GM12878 (cell line): Measurements from ENCODE around the gene KDM6A. TPM values are rescaled to one million over a fixed set of nuclear protein-coding genes. Genes with fewer than 3 reads are reported as not detected.

Experiments used
- ATAC-seq: fragments of 200-7000 bp; cut with Tn5 transposase; 3 replicates; pipeline ENCODE4 v1.9.1; 2020; ENCODE audit warnings: mild to moderate bottlenecking, moderate library complexity
- BruUV-seq: library from RNA; stranded (reverse); fragments of 400-500 nt; replicated peaks from 2 replicates; lab custom pipeline; 2021; lab: Mats Ljungman, UMichigan
- CTCF ChIA-PET: fragments of 300-600 bp; sonication (Branson Sonifier 250); formaldehyde crosslinking; extraction: SDS; loops from one replicate; lab custom pipeline; 2021; ENCODE audit warnings: inconsistent platforms; lab: Yijun Ruan, JAX
- POLR2A ChIA-PET: fragments of 350-600 bp; formaldehyde crosslinking; extraction: SDS; loops from one replicate; lab custom pipeline; 2021; ENCODE audit warnings: inconsistent platforms; lab: Charles Lee
- RAD21 ChIA-PET: fragments of 300-600 bp; sonication (Branson Sonifier 250); formaldehyde crosslinking; loops from one replicate; lab custom pipeline; 2023; ENCODE audit warnings: antibody characterized with exemption; ENCODE audit not compliant: unreplicated experiment; lab: Charles Lee
- SMC1A ChIA-PET: fragments of 300-600 bp; sonication (Branson Sonifier 250); formaldehyde crosslinking; loops from one replicate; lab custom pipeline; 2023; ENCODE audit not compliant: unreplicated experiment, uncharacterized antibody; lab: Charles Lee
- DNase-seq: peaks from one replicate; pipeline ENCODE4 v3.0.0-alpha.2; 2011; ENCODE audit warnings: low read depth, low spot score
- FAIRE-seq: peaks from 3 replicates; lab custom pipeline; 2011; peaks lifted over from hg19 to GRCh38; lab: Jason Lieb, UNC
- H2AFZ ChIP-seq: 2 replicates; pipeline ENCODE4 v1.6.0; 2011; ENCODE audit warnings: low read depth, low read length, control low read depth; ENCODE audit not compliant: control insufficient read depth
- H3K27ac ChIP-seq: 2 replicates; pipeline ENCODE4 v1.5.1; 2011; ENCODE audit warnings: control low read depth; ENCODE audit not compliant: control insufficient read depth, insufficient read depth
- H3K27me3 ChIP-seq, 2 experiments: replicated peaks in 1 of 2; 2 replicates each; pipeline versions ENCODE4 v1.6.0 to v1.6.1; 2011; ENCODE audit warnings: low read length in 1 of 2; ENCODE audit not compliant: control insufficient read depth in 2 of 2, insufficient read depth in 2 of 2
- H3K36me3 ChIP-seq, 2 experiments: 2 replicates each; pipeline ENCODE4 v1.5.1; 2011; ENCODE audit warnings: low read length in 1 of 2; ENCODE audit not compliant: control insufficient read depth in 2 of 2, insufficient read depth in 2 of 2
- H3K4me1 ChIP-seq: 2 replicates; pipeline ENCODE4 v1.6.1; 2011; ENCODE audit warnings: mild to moderate bottlenecking, low read length, moderate library complexity, mixed read lengths; ENCODE audit not compliant: control insufficient read depth, insufficient read depth
- H3K4me2 ChIP-seq: 2 replicates; pipeline ENCODE4 v1.6.0; 2011; ENCODE audit warnings: control low read depth; ENCODE audit not compliant: control insufficient read depth, insufficient read depth
- H3K4me3 ChIP-seq: fragments of 200-600 bp; sonication (generic); 2 replicates; pipeline ENCODE4 v1.5.1; 2016
- H3K79me2 ChIP-seq: 2 replicates; pipeline ENCODE4 v1.6.0; 2011; ENCODE audit warnings: low read length; ENCODE audit not compliant: control insufficient read depth, insufficient read depth
- H3K9ac ChIP-seq: 2 replicates; pipeline ENCODE4 v1.8.0; 2011; ENCODE audit warnings: low read length, control low read depth, mixed read lengths; ENCODE audit not compliant: control insufficient read depth, insufficient read depth
- H3K9me3 ChIP-seq: replicated peaks from 3 replicates; pipeline ENCODE4 v1.5.1; 2011; ENCODE audit warnings: mild to moderate bottlenecking, low read length; ENCODE audit not compliant: control insufficient read depth, insufficient read depth
- H4K20me1 ChIP-seq: 2 replicates; pipeline ENCODE4 v1.6.0; 2011; ENCODE audit not compliant: control insufficient read depth, insufficient read depth
- CBX5 ChIP-seq: sonication (generic); IDR thresholded peaks from 2 replicates; pipeline ENCODE4 v1.6.1; 2016; ENCODE audit warnings: low read depth, moderate library complexity, mild to moderate bottlenecking, inconsistent platforms
- CREM ChIP-seq: IDR thresholded peaks from 2 replicates; pipeline ENCODE4 v1.6.1; 2014; ENCODE audit warnings: antibody characterized with exemption, low read depth
- KLF5 ChIP-seq: fragments of 450-650 bp; IDR thresholded peaks from 2 replicates; pipeline ENCODE4 v1.6.1; 2014; ENCODE audit warnings: mild to moderate bottlenecking; ENCODE audit not compliant: partially characterized antibody
- MTA3 ChIP-seq: IDR thresholded peaks from 2 replicates; pipeline ENCODE4 v1.6.1; 2012; ENCODE audit warnings: low read length, inconsistent platforms, borderline replicate concordance
- MXI1 ChIP-seq: fragments of 150-350 bp; IDR thresholded peaks from 2 replicates; pipeline ENCODE4 v1.6.1; 2011; ENCODE audit warnings: low read depth, mild to moderate bottlenecking, inconsistent platforms, low read length, improper control_type of control experiment
- RBBP5 ChIP-seq: fragments of 200-600 bp; sonication (generic); conservative IDR thresholded peaks from 2 replicates; pipeline ENCODE4 v1.6.1; 2016
- RFX5 ChIP-seq: IDR thresholded peaks from 2 replicates; pipeline ENCODE4 v1.6.1; 2011; ENCODE audit warnings: low read depth, low read length, improper control_type of control experiment
- SIX5 ChIP-seq: IDR thresholded peaks from 2 replicates; pipeline ENCODE4 v1.6.1; 2011; ENCODE audit warnings: mild to moderate bottlenecking, low read depth, low read length, moderate library complexity; ENCODE audit not compliant: severe bottlenecking
- SPI1 ChIP-seq: IDR thresholded peaks from 2 replicates; pipeline ENCODE4 v1.6.1; 2011; ENCODE audit warnings: low read depth, mild to moderate bottlenecking, low read length, moderate library complexity, borderline replicate concordance; ENCODE audit not compliant: insufficient read depth
- TCF3 ChIP-seq: IDR thresholded peaks from 2 replicates; pipeline ENCODE4 v1.6.1; 2012; ENCODE audit warnings: low read depth, mild to moderate bottlenecking, low read length, borderline replicate concordance; ENCODE audit not compliant: insufficient read depth
- ZNF207 ChIP-seq: fragments of 450-650 bp; IDR thresholded peaks from 2 replicates; pipeline ENCODE4 v1.6.1; 2014; ENCODE audit warnings: antibody characterized with exemption, mild to moderate bottlenecking, borderline replicate concordance
- WGBS: methylation state at CpG from one replicate; pipeline ENCODE4 v1.1.6; 2016; ENCODE audit warnings: low lambda C conversion rate; ENCODE audit not compliant: insufficient replicate concordance, insufficient coverage; ENCODE audit errors: missing lambda C conversion rate; 5-methylcytosine and 5-hydroxymethylcytosine counted together
- in situ Hi-C: fragments of 300-500 bp; cut with MboI; formaldehyde crosslinking; loops from 9 replicates; pipeline ENCODE4 v1.14.3; 2018; ENCODE audit warnings: mixed read lengths
- intact Hi-C: fragments of 100-400 bp; cut with micrococcal nuclease; formaldehyde crosslinking; loops from one replicate; pipeline ENCODE4 v1.14.2; 2022; ENCODE audit not compliant: unreplicated experiment
- polyA plus RNA-seq, 11 experiments: library from polyadenylated mRNA; depleted of rRNA in 4 of 11; unstranded in 6 of 11; stranded (reverse) in 5 of 11; fragments of >200 nt; fragmentation: Nextera tagmentation in 4 of 11; fragmentation: Illumina TruSeq in 1 of 11; extraction: Ambion mirVana in 4 of 11; extraction: Trizol in 1 of 11; gene quantifications; 1 replicate in 1 of 11; 2 replicates in 10 of 11; pipeline versions ENCODE4 v1.2.1 to v1.2.3, GENCODE V29; 2011 to 2016; ENCODE audit warnings: inconsistent platforms in 2 of 11, missing spikeins in 2 of 11, low read depth in 1 of 11
- total RNA-seq, 4 experiments: library from RNA; depleted of rRNA in 3 of 4; stranded (reverse); fragments of >200 nt in 3 of 4; fragmentation: Illumina TruSeq in 1 of 4; extraction: Trizol in 1 of 4; gene quantifications; 2 replicates each; pipeline versions ENCODE4 v1.2.1 to v1.2.3, GENCODE V29; 2013 to 2021
- TF ChIP-seq, protein P1 (sequence below), 3 experiments: IDR thresholded peaks in 2 of 3; conservative IDR thresholded peaks in 1 of 3; 2 replicates each; pipeline ENCODE4 v1.5.1; 2011; ENCODE audit warnings: low read depth in 3 of 3, low read length in 3 of 3, mild to moderate bottlenecking in 3 of 3, control low read depth in 2 of 3, moderate library complexity in 2 of 3, inconsistent platforms in 1 of 3, mixed read lengths in 1 of 3; ENCODE audit not compliant: control insufficient read depth in 2 of 3, insufficient read depth in 1 of 3; ENCODE audit errors: extremely low read depth in 1 of 3

KDM6A gene
- total and polyA plus RNA-seq, 10 of the 15 experiments (the other 5 are each of a cell fraction or from before 2014, with no cell fraction given): 7.9 to 29.0 (median 20.4) TPM

DNA sequence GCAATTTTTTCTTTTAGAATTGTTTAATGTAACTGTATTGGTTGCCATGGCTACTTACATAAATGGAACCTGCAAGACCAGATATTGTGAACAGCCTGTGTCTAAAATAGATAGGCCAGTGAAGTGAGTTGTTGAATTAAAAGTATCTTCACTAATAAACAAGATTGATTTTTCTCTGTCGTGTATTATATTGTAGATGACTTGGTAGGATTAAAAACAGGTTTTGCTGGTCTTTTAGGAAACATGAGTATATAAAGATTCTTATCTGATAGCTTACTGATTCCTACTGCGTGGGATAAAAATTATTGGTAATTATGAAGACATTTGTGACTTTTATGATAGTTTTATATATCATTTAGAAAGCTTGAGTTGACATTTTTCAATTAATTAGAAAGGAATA is 162.1 kb downstream of the KDM6A start:
- 97% methylated on average over 2 of the region's 2 CpGs for WGBS
- ATAC-seq (no peak), DNase-seq (no peak), FAIRE-seq (no peak)
- BruUV-seq: no TSS peak
- no peak overlapping the region for H3K4me3 ChIP-seq
- no peak overlapping the region for H3K4me2 ChIP-seq
- ChIA-PET POLR2A (no interaction called here), CTCF (no interaction called here), RAD21 (no interaction called here), SMC1A (no interaction called here)
- no peak for TF ChIP-seq CREM
- TF ChIP-seq RFX5: no peak
- no peak for TF ChIP-seq MXI1
- no peak for TF ChIP-seq RBBP5
- H2AFZ ChIP-seq: no peak overlapping the region
- H4K20me1 ChIP-seq: no peaks in the 10 kb centered on the region
- no peak overlapping the region for H3K9ac ChIP-seq
- peaks cover 5% of the 10 kb centered on the region; the same call in 1 of the 2 replicates for H3K79me2 ChIP-seq
- intact Hi-C loops (no loop called here), in situ Hi-C loops (no loop called here)
- no peak overlapping the region for H3K27ac ChIP-seq
- no peaks in the 10 kb centered on the region; a peak in 1 of 4 replicates for H3K36me3 ChIP-seq
- H3K4me1 ChIP-seq: no peaks in the 10 kb centered on the region
- H3K27me3 ChIP-seq: no peaks in the 10 kb centered on the region
- no peaks in the 10 kb centered on the region; the same call in 1 of the 3 replicates for H3K9me3 ChIP-seq

DNA sequence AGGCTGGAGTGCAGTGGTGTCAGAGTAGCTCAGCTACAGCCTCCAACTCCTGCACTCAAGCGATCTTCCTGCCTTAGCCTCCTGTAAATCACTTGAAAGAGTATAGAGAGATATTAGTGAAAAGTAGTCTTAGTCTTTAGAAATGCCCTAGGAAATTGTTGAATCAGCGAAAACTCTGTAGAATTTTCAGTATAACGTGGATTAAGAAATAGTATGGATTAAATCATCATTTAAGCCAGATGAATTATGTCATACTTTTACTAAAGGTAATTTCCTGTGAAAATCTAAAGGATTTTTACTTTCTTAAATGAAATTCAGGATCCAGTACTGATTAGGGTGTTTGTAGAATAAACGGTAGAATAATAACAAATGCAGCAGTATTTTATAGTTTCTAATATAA is 163.2 kb downstream of the KDM6A start:
- BruUV-seq: no TSS peak
- DNase-seq: no peak
- WGBS: over 99% methylated on average over 4 of the region's 4 CpGs
- no peaks in the 10 kb centered on the region for H4K20me1 ChIP-seq
- H3K27ac ChIP-seq: no peak overlapping the region
- H2AFZ ChIP-seq: no peak overlapping the region
- no peaks in the 10 kb centered on the region for H3K4me1 ChIP-seq
- in situ Hi-C loops: no loop called here
- TF ChIP-seq KLF5: no peak
- TF ChIP-seq, protein P1, sequence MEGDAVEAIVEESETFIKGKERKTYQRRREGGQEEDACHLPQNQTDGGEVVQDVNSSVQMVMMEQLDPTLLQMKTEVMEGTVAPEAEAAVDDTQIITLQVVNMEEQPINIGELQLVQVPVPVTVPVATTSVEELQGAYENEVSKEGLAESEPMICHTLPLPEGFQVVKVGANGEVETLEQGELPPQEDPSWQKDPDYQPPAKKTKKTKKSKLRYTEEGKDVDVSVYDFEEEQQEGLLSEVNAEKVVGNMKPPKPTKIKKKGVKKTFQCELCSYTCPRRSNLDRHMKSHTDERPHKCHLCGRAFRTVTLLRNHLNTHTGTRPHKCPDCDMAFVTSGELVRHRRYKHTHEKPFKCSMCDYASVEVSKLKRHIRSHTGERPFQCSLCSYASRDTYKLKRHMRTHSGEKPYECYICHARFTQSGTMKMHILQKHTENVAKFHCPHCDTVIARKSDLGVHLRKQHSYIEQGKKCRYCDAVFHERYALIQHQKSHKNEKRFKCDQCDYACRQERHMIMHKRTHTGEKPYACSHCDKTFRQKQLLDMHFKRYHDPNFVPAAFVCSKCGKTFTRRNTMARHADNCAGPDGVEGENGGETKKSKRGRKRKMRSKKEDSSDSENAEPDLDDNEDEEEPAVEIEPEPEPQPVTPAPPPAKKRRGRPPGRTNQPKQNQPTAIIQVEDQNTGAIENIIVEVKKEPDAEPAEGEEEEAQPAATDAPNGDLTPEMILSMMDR (IDR thresholded peaks at IDR 0.05 in 2 of 3, conservative IDR thresholded peaks at IDR 0.05 in 1 of 3; ENCODE audit: control insufficient read depth in 2 of 3, extremely low read depth in 1 of 3, insufficient read depth in 1 of 3, low read depth in 3 of 3, low read length in 3 of 3): no peak
- TF ChIP-seq TCF3: no peak
- TF ChIP-seq ZNF207: no peak
- no peak for TF ChIP-seq MTA3
- TF ChIP-seq SPI1: no peak
- TF ChIP-seq CBX5: no peak
- TF ChIP-seq SIX5: no peak
- H3K27me3 ChIP-seq: no peaks in the 10 kb centered on the region
- RAD21 ChIA-PET: no interaction called here
- H3K36me3 ChIP-seq: no peaks in the 10 kb centered on the region; a peak in 1 of 4 replicates
- no peak overlapping the region for H3K4me2 ChIP-seq
- SMC1A ChIA-PET: no interaction called here
- no peak overlapping the region for H3K9ac ChIP-seq
- no peak for ATAC-seq
- intact Hi-C loops: no loop called here
- POLR2A ChIA-PET: no interaction called here
- H3K4me3 ChIP-seq: no peak overlapping the region
- CTCF ChIA-PET: no interaction called here
- peaks cover 5% of the 10 kb centered on the region; the same call in 1 of the 2 replicates for H3K79me2 ChIP-seq
- no peaks in the 10 kb centered on the region; the same call in 1 of the 3 replicates for H3K9me3 ChIP-seq
- FAIRE-seq: no peak
